ENCODE measurements around the gene AP3B1. TPM values are rescaled to one million over a fixed set of nuclear protein-coding genes. Genes with fewer than 3 reads are reported as not detected.

Gene AP3B1
- total RNA-seq, 2 experiments from 2014 or later: 32.5 to 39.5 TPM

- intact Hi-C loops (cut with micrococcal nuclease; ENCODE audit: unreplicated experiment): no loop called here
Observed at GRCh38 chr5:77987988-77988387, 306.5 kb downstream of the AP3B1 start.

GRCh38 chr5:77987331-77987730 lies 307.2 kb downstream of the AP3B1 start:
- POLR2A ChIA-PET: no interaction called here
- H3K4me2 ChIP-seq (ENCODE audit: low read length): no peak overlapping the region
- no TSS peak for BruUV-seq (replicated peaks)
- H3K79me2 ChIP-seq (ENCODE audit: insufficient read depth, low read depth, low read length): no peaks in the 10 kb centered on the region
- no peaks in the 10 kb centered on the region for H3K9me2 ChIP-seq (ENCODE audit: insufficient read depth, low read length)
- H3K4me3 ChIP-seq (ENCODE audit: low read depth, low read length, poor library complexity, severe bottlenecking): no peak overlapping the region
- no peak for TF ChIP-seq EZH2phosphoT487 (IDR thresholded peaks at IDR 0.05; ENCODE audit: borderline replicate concordance, low read depth, low read length)
- no peak for TF ChIP-seq CTCF (conservative IDR thresholded peaks at IDR 0.05; ENCODE audit: low read length)
- DNase-seq (ENCODE audit: low spot score): no peak
- H3K4me1 ChIP-seq (ENCODE audit: insufficient read depth, low read length, poor library complexity, severe bottlenecking): no peaks in the 10 kb centered on the region
- H2AFZ ChIP-seq (ENCODE audit: low read length): no peak overlapping the region
- no peak overlapping the region for H3K27ac ChIP-seq (ENCODE audit: low read depth, low read length, poor library complexity, severe bottlenecking)
- intact Hi-C loops (cut with micrococcal nuclease; ENCODE audit: unreplicated experiment): no loop called here
- no peaks in the 10 kb centered on the region for H4K20me1 ChIP-seq (ENCODE audit: insufficient read depth, low read length)
- CTCF ChIA-PET (ENCODE audit: unreplicated experiment): no interaction called here
- H3K36me3 ChIP-seq (ENCODE audit: insufficient read depth, low read length): no peaks in the 10 kb centered on the region
- H3K9me3 ChIP-seq (ENCODE audit: low read length): no peaks in the 10 kb centered on the region

More at GRCh38 chr5:77987988-77988387, 306.5 kb downstream of the AP3B1 start:
- H3K9me3 ChIP-seq (ENCODE audit: low read length): no peaks in the 10 kb centered on the region
- no peaks in the 10 kb centered on the region for H3K79me2 ChIP-seq (ENCODE audit: insufficient read depth, low read depth, low read length)
- DNase-seq (ENCODE audit: low spot score): no peak
- H3K36me3 ChIP-seq (ENCODE audit: insufficient read depth, low read length): no peaks in the 10 kb centered on the region
- no peaks in the 10 kb centered on the region for H3K9me2 ChIP-seq (ENCODE audit: insufficient read depth, low read length)
- H4K20me1 ChIP-seq (ENCODE audit: insufficient read depth, low read length): no peaks in the 10 kb centered on the region
- no peak overlapping the region for H3K4me2 ChIP-seq (ENCODE audit: low read length)
- H2AFZ ChIP-seq (ENCODE audit: low read length): no peak overlapping the region
- BruUV-seq (replicated peaks): no TSS peak
- H3K27ac ChIP-seq (ENCODE audit: low read depth, low read length, poor library complexity, severe bottlenecking): no peak overlapping the region
- H3K4me1 ChIP-seq (ENCODE audit: insufficient read depth, low read length, poor library complexity, severe bottlenecking): no peaks in the 10 kb centered on the region
- TF ChIP-seq CTCF (conservative IDR thresholded peaks at IDR 0.05; ENCODE audit: low read length) (no peak), EZH2phosphoT487 (IDR thresholded peaks at IDR 0.05; ENCODE audit: borderline replicate concordance, low read depth, low read length) (no peak)
- ChIA-PET CTCF (ENCODE audit: unreplicated experiment) (no interaction called here), POLR2A (no interaction called here)
- no peak overlapping the region for H3K4me3 ChIP-seq (ENCODE audit: low read depth, low read length, poor library complexity, severe bottlenecking)

- ChIA-PET POLR2A (no interaction called here), CTCF (ENCODE audit: unreplicated experiment) (no interaction called here)
- Histone ChIP-seq H3K79me2 (ENCODE audit: insufficient read depth, low read depth, low read length) (no peaks in the 10 kb centered on the region), H3K36me3 (ENCODE audit: insufficient read depth, low read length) (no peaks in the 10 kb centered on the region), H3K4me1 (ENCODE audit: insufficient read depth, low read length, poor library complexity, severe bottlenecking) (no peaks in the 10 kb centered on the region), H3K4me2 (ENCODE audit: low read length) (no peak overlapping the region), H3K9me2 (ENCODE audit: insufficient read depth, low read length) (no peaks in the 10 kb centered on the region), H3K9me3 (ENCODE audit: low read length) (no peaks in the 10 kb centered on the region), H3K27ac (ENCODE audit: low read depth, low read length, poor library complexity, severe bottlenecking) (no peak overlapping the region), H3K4me3 (ENCODE audit: low read depth, low read length, poor library complexity, severe bottlenecking) (no peak overlapping the region), H2AFZ (ENCODE audit: low read length) (no peak overlapping the region), H4K20me1 (ENCODE audit: insufficient read depth, low read length) (no peaks in the 10 kb centered on the region)
- no peak for DNase-seq (ENCODE audit: low spot score)
- intact Hi-C loops (cut with micrococcal nuclease; ENCODE audit: unreplicated experiment): no loop called here
- TF ChIP-seq EZH2phosphoT487 (IDR thresholded peaks at IDR 0.05; ENCODE audit: borderline replicate concordance, low read depth, low read length) (no peak), CTCF (conservative IDR thresholded peaks at IDR 0.05; ENCODE audit: low read length) (no peak)
- BruUV-seq (replicated peaks): no TSS peak
Observed at GRCh38 chr5:77986261-77986660, 308.2 kb downstream of the AP3B1 start.

All from OCI-LY7 (cell line).